EH (cell line): ENCODE results near the gene MACROD2.
A peak's percentile ranks its signal among the peaks of the same experiment; 100 is the strongest.
"Not testable (repeated sequence)": the region's sequence is repeated elsewhere in the genome, so short reads cannot be mapped to it uniquely, and the experiment has no call there.

ENCODE experiments used
- DNase-seq: peaks from one replicate; pipeline ENCODE4 v3.0.0-alpha.2; 2015; ENCODE audit warnings: low read depth

Gene MACROD2

GRCh38 chr20:14992153-14992552, 996.8 kb downstream of the MACROD2 start:
- DNase-seq: peak; percentile 54

GRCh38 chr20:14992961-14993360, 997.6 kb downstream of the MACROD2 start:
- peak; percentile 55 for DNase-seq

GRCh38 chr20:14996883-14997672, 1001.8 kb downstream of the MACROD2 start:
- peak; percentile 37 for DNase-seq

GRCh38 chr20:14997791-14998190, 1002.5 kb downstream of the MACROD2 start:
- DNase-seq: peak; percentile 80

- no peak for DNase-seq
Measured at GRCh38 chr20:15005300-15005986, 1010.1 kb downstream of the MACROD2 start.

- DNase-seq: no peak
Measured at GRCh38 chr20:15011631-15012030, 1016.3 kb downstream of the MACROD2 start.

- DNase-seq: no peak
Measured at GRCh38 chr20:15012566-15012965, 1017.2 kb downstream of the MACROD2 start.

GRCh38 chr20:15016875-15017274, 1021.6 kb downstream of the MACROD2 start:
- not testable (repeated sequence) for DNase-seq

- DNase-seq: no peak
Measured at GRCh38 chr20:15018966-15019365, 1023.6 kb downstream of the MACROD2 start.

- no peak for DNase-seq
Measured at GRCh38 chr20:15020845-15021244, 1025.5 kb downstream of the MACROD2 start.

GRCh38 chr20:15022921-15023320, 1027.6 kb downstream of the MACROD2 start:
- no peak for DNase-seq

GRCh38 chr20:15026759-15027158, 1031.4 kb downstream of the MACROD2 start:
- DNase-seq: no peak

GRCh38 chr20:15030826-15031225, 1035.5 kb downstream of the MACROD2 start:
- DNase-seq: no peak

GRCh38 chr20:15031546-15032351, 1036.4 kb downstream of the MACROD2 start:
- DNase-seq: no peak

GRCh38 chr20:15032352-15032622, 1037.0 kb downstream of the MACROD2 start:
- DNase-seq: no peak

- DNase-seq: no peak
Measured at GRCh38 chr20:15033269-15033668, 1038.0 kb downstream of the MACROD2 start.

- DNase-seq: no peak
Measured at GRCh38 chr20:15033891-15034290, 1038.6 kb downstream of the MACROD2 start.

- no peak for DNase-seq
Measured at GRCh38 chr20:15036948-15037347, 1041.6 kb downstream of the MACROD2 start.

GRCh38 chr20:15039088-15039752, 1043.9 kb downstream of the MACROD2 start:
- DNase-seq: no peak

GRCh38 chr20:15042723-15043122, 1047.4 kb downstream of the MACROD2 start:
- DNase-seq: no peak

GRCh38 chr20:15045246-15045645, 1049.9 kb downstream of the MACROD2 start:
- no peak for DNase-seq

GRCh38 chr20:15047042-15047441, 1051.7 kb downstream of the MACROD2 start:
- DNase-seq: no peak
